Neural cell (in vitro differentiated cells): ENCODE measurements around the gene ALOXE3. TPM values are rescaled to one million over a fixed set of nuclear protein-coding genes. Genes with fewer than 3 reads are reported as not detected.
A peak's percentile ranks its signal among the peaks of the same experiment; 100 is the strongest.
"Not testable (repeated sequence)": the region's sequence is repeated elsewhere in the genome, so short reads cannot be mapped to it uniquely, and the experiment has no call there.

Source experiments
- H2AFZ ChIP-seq: fragments of 200-600, 300-800 bp; sonication (generic), shearing (Covaris generic); 2 replicates; pipeline ENCODE4 v1.6.0; 2014; ENCODE audit warnings: low read depth, mild to moderate bottlenecking, antibody characterized with exemption, low read length, moderate library complexity
- H3F3A ChIP-seq: fragments of 200-600 bp; shearing (Covaris generic); 2 replicates; pipeline ENCODE4 v1.6.1; 2016; ENCODE audit warnings: mild to moderate bottlenecking, moderate library complexity, mixed read lengths, antibody characterized with exemption, low read length; ENCODE audit not compliant: insufficient read depth, poor library complexity, severe bottlenecking
- H3K27ac ChIP-seq: fragments of 200-600, 300-800 bp; sonication (generic), shearing (Covaris generic); 2 replicates; pipeline ENCODE4 v1.5.1; 2014; ENCODE audit warnings: mild to moderate bottlenecking, low read length, moderate library complexity
- H3K27me3 ChIP-seq: fragments of 300-800, 200-600 bp; sonication (generic), shearing (Covaris generic); 2 replicates; pipeline ENCODE4 v1.6.0; 2014; ENCODE audit warnings: mild to moderate bottlenecking, low read depth, low read length, moderate library complexity; ENCODE audit not compliant: insufficient read depth
- H3K36me3 ChIP-seq: fragments of 300-800, 200-600 bp; sonication (generic), shearing (Covaris generic); 2 replicates; pipeline ENCODE4 v1.5.1; 2014; ENCODE audit warnings: mild to moderate bottlenecking, antibody characterized with exemption, low read length, moderate library complexity; ENCODE audit not compliant: insufficient read depth
- H3K4me2 ChIP-seq: fragments of 300-800, 200-600 bp; sonication (generic), shearing (Covaris generic); 2 replicates; pipeline ENCODE4 v1.6.0; 2014; ENCODE audit warnings: mild to moderate bottlenecking, low read length
- H3K4me3 ChIP-seq: fragments of 300-800, 200-600 bp; sonication (generic), shearing (Covaris generic); 2 replicates; pipeline ENCODE4 v1.5.1; 2014; ENCODE audit warnings: mild to moderate bottlenecking, low read length, moderate library complexity
- H3K79me2 ChIP-seq: fragments of 200-600 bp; shearing (Covaris generic); replicated peaks from 2 replicates; pipeline ENCODE4 v1.6.0; 2014; ENCODE audit warnings: mild to moderate bottlenecking, low read length, moderate library complexity; ENCODE audit not compliant: insufficient read depth
- H3K9ac ChIP-seq: fragments of 300-800, 200-600 bp; sonication (generic), shearing (Covaris generic); 2 replicates; pipeline ENCODE4 v1.6.1; 2016; ENCODE audit warnings: mild to moderate bottlenecking, low read length, mixed read lengths
- H3K9me2 ChIP-seq: fragments of 200-600 bp; shearing (Covaris generic); 2 replicates; pipeline ENCODE4 v1.6.1; 2016; ENCODE audit warnings: mild to moderate bottlenecking, low read length, mixed read lengths; ENCODE audit not compliant: insufficient read depth
- H3K9me3 ChIP-seq: fragments of 200-600, 300-800 bp; sonication (generic), shearing (Covaris generic); 2 replicates; pipeline ENCODE4 v1.6.1; 2016; ENCODE audit warnings: mild to moderate bottlenecking, mixed run types, low read length, moderate library complexity, mixed read lengths
- H4K20me1 ChIP-seq: fragments of 200-600 bp; shearing (Covaris generic); 2 replicates; pipeline ENCODE4 v1.6.1; 2016; ENCODE audit warnings: mild to moderate bottlenecking, mixed run types; ENCODE audit not compliant: insufficient read depth
- EP300 ChIP-seq: fragments of 450-650 bp; conservative IDR thresholded peaks from 2 replicates; pipeline ENCODE4 v1.6.1; 2014; ENCODE audit warnings: antibody characterized with exemption, mild to moderate bottlenecking, moderate library complexity; ENCODE audit not compliant: poor library complexity, severe bottlenecking
- EZH2 ChIP-seq: fragments of 200-600, 300-800 bp; shearing (Covaris generic), sonication (generic); IDR thresholded peaks from 2 replicates; pipeline ENCODE4 v1.6.1; 2014; ENCODE audit warnings: antibody characterized with exemption, low read length, borderline replicate concordance, mild to moderate bottlenecking; ENCODE audit not compliant: insufficient read depth, poor library complexity, severe bottlenecking
- MXI1 ChIP-seq: fragments of 450-650 bp; conservative IDR thresholded peaks from 2 replicates; pipeline ENCODE4 v1.6.1; 2014; ENCODE audit warnings: antibody characterized with exemption, mild to moderate bottlenecking; ENCODE audit not compliant: poor library complexity, severe bottlenecking
- POLR2AphosphoS5 ChIP-seq: IDR thresholded peaks from 2 replicates; pipeline ENCODE4 v1.6.1; 2012
- RAD21 ChIP-seq: fragments of 450-650 bp; conservative IDR thresholded peaks from 2 replicates; pipeline ENCODE4 v1.6.1; 2014; ENCODE audit warnings: antibody characterized with exemption, mild to moderate bottlenecking, moderate library complexity
- REST ChIP-seq: IDR thresholded peaks from 2 replicates; pipeline ENCODE4 v1.6.1; 2012; ENCODE audit warnings: borderline replicate concordance
- SMC3 ChIP-seq: fragments of 450-650 bp; conservative IDR thresholded peaks from 2 replicates; pipeline ENCODE4 v1.6.1; 2014; ENCODE audit warnings: antibody characterized with exemption, mild to moderate bottlenecking, moderate library complexity; ENCODE audit not compliant: poor library complexity
- TAF1 ChIP-seq: IDR thresholded peaks from 2 replicates; pipeline ENCODE4 v1.6.1; 2012; ENCODE audit warnings: low read depth
- polyA plus RNA-seq: library from polyadenylated mRNA; depleted of rRNA; stranded (reverse); fragments of >200 nt; gene quantifications from 2 replicates; pipeline ENCODE4 v1.2.3, GENCODE V29; 2014
- TF ChIP-seq, protein P1 (sequence below): fragments of 450-650 bp; IDR thresholded peaks from 2 replicates; pipeline ENCODE4 v1.5.1; 2014; ENCODE audit warnings: antibody characterized with exemption, mild to moderate bottlenecking, moderate library complexity; ENCODE audit not compliant: poor library complexity, severe bottlenecking

ALOXE3 gene
- polyA plus RNA-seq, 1 donor from 2014 or later: 0.77 TPM

DNA sequence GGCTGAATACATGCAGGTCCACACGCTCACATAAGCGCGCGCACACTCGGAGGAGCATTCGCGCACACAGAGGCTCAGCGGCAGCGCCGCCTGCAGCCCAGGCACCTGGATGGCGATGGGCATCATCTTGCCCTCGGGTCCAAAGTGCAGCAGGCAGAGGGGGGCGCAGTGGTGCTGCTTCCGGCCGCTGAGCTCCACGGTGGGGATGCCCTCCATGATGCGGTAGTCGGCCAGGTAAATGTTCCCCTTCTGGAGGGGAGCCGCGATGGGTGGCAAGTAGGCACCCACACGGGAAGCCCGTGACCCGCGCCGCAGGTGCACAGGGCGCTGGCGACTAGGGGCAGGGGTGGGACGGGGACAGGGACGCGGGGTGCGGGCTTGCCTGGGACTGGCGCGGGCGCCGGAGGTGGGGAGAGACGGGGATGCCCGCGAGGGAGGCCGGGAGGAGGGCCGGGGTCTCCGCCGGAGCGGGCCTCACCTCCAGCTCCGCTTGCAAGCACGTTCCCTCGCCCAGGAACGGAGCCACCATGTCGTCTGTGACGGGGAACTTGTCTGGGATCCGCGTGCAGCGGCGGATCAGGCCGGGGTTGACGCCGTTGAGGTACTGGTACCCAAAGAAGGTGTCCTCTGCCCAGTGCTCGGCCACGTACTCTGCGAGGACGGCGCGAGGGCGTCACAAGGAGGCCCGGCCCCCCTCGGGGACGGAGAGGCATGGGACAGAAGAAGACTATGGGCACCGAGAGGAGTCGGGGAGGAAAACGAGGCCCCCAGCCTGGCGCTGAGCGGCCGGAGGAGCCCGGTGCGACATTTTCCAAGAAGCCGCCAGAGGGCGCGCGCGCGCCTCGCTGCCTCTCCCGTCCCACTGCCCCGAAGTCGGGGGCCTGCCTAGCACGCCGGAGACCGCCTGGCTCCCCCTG lies 38.8 kb downstream of the ALOXE3 start:
- TF ChIP-seq POLR2AphosphoS5 (peak; percentile 17), TAF1 (no peak), MXI1 (peak; percentile 55), EZH2 (no peak), REST (peak; percentile 27), EP300 (no peak), RAD21 (peak; percentile 75), SMC3 (peak; percentile 82)
- TF ChIP-seq, protein P1, sequence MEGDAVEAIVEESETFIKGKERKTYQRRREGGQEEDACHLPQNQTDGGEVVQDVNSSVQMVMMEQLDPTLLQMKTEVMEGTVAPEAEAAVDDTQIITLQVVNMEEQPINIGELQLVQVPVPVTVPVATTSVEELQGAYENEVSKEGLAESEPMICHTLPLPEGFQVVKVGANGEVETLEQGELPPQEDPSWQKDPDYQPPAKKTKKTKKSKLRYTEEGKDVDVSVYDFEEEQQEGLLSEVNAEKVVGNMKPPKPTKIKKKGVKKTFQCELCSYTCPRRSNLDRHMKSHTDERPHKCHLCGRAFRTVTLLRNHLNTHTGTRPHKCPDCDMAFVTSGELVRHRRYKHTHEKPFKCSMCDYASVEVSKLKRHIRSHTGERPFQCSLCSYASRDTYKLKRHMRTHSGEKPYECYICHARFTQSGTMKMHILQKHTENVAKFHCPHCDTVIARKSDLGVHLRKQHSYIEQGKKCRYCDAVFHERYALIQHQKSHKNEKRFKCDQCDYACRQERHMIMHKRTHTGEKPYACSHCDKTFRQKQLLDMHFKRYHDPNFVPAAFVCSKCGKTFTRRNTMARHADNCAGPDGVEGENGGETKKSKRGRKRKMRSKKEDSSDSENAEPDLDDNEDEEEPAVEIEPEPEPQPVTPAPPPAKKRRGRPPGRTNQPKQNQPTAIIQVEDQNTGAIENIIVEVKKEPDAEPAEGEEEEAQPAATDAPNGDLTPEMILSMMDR: peak; percentile 92
- Histone ChIP-seq H3K4me2 (no peak overlapping the region), H3K27me3 (peaks cover 54% of the 10 kb centered on the region), H3K79me2 (no peaks in the 10 kb centered on the region), H3K9ac (peak overlapping the region; percentile 67), H3F3A (no peaks in the 10 kb centered on the region), H4K20me1 (no peaks in the 10 kb centered on the region), H3K9me2 (no peaks in the 10 kb centered on the region), H3K27ac (peak overlapping the region; percentile 49), H3K36me3 (no peaks in the 10 kb centered on the region), H3K9me3 (no peaks in the 10 kb centered on the region), H3K4me3 (peak overlapping the region; percentile 72), H2AFZ (peak overlapping the region; percentile 35)

GRCh38 chr17:8077939-8078338 lies 40.4 kb downstream of the ALOXE3 start:
- not testable (repeated sequence) for H3K27ac ChIP-seq, H3K9ac ChIP-seq, H3K36me3 ChIP-seq, H3K4me2 ChIP-seq, H3K4me3 ChIP-seq, H3K79me2 ChIP-seq, H3K9me2 ChIP-seq, H4K20me1 ChIP-seq, H3K9me3 ChIP-seq, H2AFZ ChIP-seq, H3F3A ChIP-seq
- peaks cover 70% of the 10 kb centered on the region for H3K27me3 ChIP-seq
